Kidney (tissue), 11 donors: ENCODE data around the gene PSG1. TPM values are rescaled to one million over a fixed set of nuclear protein-coding genes. Genes with fewer than 3 reads are reported as not detected.
"Not testable (repeated sequence)": the region's sequence is repeated elsewhere in the genome, so short reads cannot be mapped to it uniquely, and the experiment has no call there.

ENCODE experiments used
- DNase-seq, 5 donors: peaks; one replicate each; pipeline ENCODE4 v3.0.0-alpha.2; 2013 to 2020
- FAIRE-seq: peaks from 2 replicates; lab custom pipeline; 2012; peaks lifted over from hg19 to GRCh38; lab: Jason Lieb, UNC
- H3K27ac ChIP-seq, 2 donors: one replicate each; pipeline ENCODE4 v1.7.0; 2013; ENCODE audit warnings: low read depth in 2 of 2, low read length in 2 of 2, inconsistent platforms in 1 of 2
- H3K27me3 ChIP-seq: one replicate; pipeline ENCODE4 v1.7.1; 2013; ENCODE audit warnings: low read length, inconsistent platforms; ENCODE audit not compliant: control insufficient read depth, insufficient read depth
- H3K36me3 ChIP-seq, 3 donors: one replicate each; pipeline versions ENCODE4 v1.7.0 to v1.7.1; 2013; ENCODE audit warnings: low read length in 3 of 3, control low read depth in 1 of 3, inconsistent platforms in 1 of 3; ENCODE audit not compliant: insufficient read depth in 3 of 3, control insufficient read depth in 2 of 3
- H3K4me1 ChIP-seq, 3 donors: one replicate each; pipeline versions ENCODE4 v1.7.0 to v1.7.1; 2013; ENCODE audit warnings: low read length in 3 of 3, inconsistent platforms in 1 of 3, low read depth in 1 of 3; ENCODE audit not compliant: control insufficient read depth in 2 of 3, insufficient read depth in 2 of 3
- H3K4me3 ChIP-seq, 3 donors: one replicate each; pipeline versions ENCODE4 v1.7.0 to v1.8.1; 2013; ENCODE audit warnings: low read length in 3 of 3, control low read depth in 1 of 3, inconsistent platforms in 1 of 3
- H3K9ac ChIP-seq, 3 donors: one replicate each; pipeline versions ENCODE4 v1.7.0 to v1.7.1; 2013; ENCODE audit warnings: low read length in 3 of 3, control low read depth in 1 of 3, inconsistent platforms in 1 of 3
- H3K9me3 ChIP-seq, 3 donors: one replicate each; pipeline versions ENCODE4 v1.7.0 to v1.7.1; 2013; ENCODE audit warnings: low read length in 3 of 3, control low read depth in 1 of 3, inconsistent platforms in 1 of 3; ENCODE audit not compliant: control insufficient read depth in 2 of 3, insufficient read depth in 1 of 3
- intact Hi-C: fragments of 100-400 bp; cut with DNase I; formaldehyde crosslinking; loops from one replicate; pipeline ENCODE4 v1.11.1; 2022
- polyA plus RNA-seq: library from polyadenylated mRNA; stranded (reverse); fragments of 350-450 nt; fragmentation: Illumina TruSeq; extraction: RNeasy Lipid Tissue Mini Kit (QIAGEN cat#74804); gene quantifications from one replicate; pipeline ENCODE4 v1.2.3, GENCODE V29; 2014; ENCODE audit warnings: low read depth, low replicate concordance; ENCODE audit not compliant: insufficient read depth
- total RNA-seq: library from RNA; stranded (reverse); fragmentation: NEBNext Ultra II Directional; extraction: Animal tissue kit (Norgen Biotek cat#: 25700); gene quantifications from one replicate; pipeline ENCODE4 v1.2.1, GENCODE V29; 2021
- donor health status: control.
- donor health status: control.
- donor health status: DM: yes; HTN: yes; CAD: no.
- donor health status: Normal renal cell carcinoma (clear cell type).

Gene PSG1
- total and polyA plus RNA-seq, 2 donors from 2014 or later: not detected

GRCh38 chr19:42911731-42912130 is 32.2 kb upstream of the PSG1 start:
- intact Hi-C loops, H3K27me3 ChIP-seq, DNase-seq, H3K36me3 ChIP-seq, H3K9ac ChIP-seq, FAIRE-seq, H3K9me3 ChIP-seq, H3K4me3 ChIP-seq, H3K4me1 ChIP-seq, H3K27ac ChIP-seq: not testable (repeated sequence)

DNA sequence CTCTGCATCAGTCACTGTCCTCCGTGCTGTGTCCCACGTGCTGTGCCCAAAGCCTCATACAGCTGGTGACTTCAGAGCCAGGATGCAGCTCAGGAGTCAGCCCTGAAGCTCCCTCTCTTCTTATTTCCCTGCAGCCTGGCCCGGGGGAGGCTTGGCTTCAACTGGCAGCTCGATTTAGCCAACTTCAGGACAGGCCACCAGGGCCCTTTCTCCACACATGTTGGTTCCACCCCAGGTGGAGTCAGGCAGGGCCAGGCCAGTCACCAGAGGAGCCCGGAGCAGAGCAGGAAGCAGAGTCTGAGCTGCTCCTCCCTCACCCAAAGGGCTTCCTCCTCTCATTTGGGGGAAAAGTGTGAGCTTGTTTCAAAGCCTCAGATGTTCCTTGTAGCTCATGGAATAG is 26.6 kb upstream of the PSG1 start:
- H3K4me1 ChIP-seq, H3K27ac ChIP-seq, intact Hi-C loops, H3K36me3 ChIP-seq, H3K9me3 ChIP-seq, H3K4me3 ChIP-seq, H3K27me3 ChIP-seq, FAIRE-seq, H3K9ac ChIP-seq, DNase-seq: not testable (repeated sequence)

DNA sequence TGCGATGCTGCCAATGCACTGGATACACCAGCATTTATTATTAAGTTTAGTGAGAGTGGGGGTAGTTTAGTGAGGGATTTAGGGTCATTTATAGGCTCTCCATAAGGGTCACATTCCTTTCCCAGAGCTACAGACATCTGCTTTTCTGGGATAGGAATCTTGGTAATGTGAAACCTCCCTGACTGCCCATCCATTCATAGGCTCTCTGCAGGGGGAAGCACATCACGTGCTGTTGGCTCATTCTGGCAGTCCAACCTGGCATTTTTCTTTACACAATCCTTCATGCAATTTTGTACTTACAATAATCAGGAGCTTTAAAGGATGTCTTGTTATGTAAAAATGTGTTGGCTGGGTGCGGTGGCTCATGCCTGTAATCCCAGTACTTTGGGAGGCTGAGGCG is 21.0 kb upstream of the PSG1 start:
- DNase-seq, intact Hi-C loops, H3K36me3 ChIP-seq, H3K27ac ChIP-seq, FAIRE-seq, H3K4me1 ChIP-seq, H3K4me3 ChIP-seq, H3K27me3 ChIP-seq, H3K9ac ChIP-seq, H3K9me3 ChIP-seq: not testable (repeated sequence)

DNA sequence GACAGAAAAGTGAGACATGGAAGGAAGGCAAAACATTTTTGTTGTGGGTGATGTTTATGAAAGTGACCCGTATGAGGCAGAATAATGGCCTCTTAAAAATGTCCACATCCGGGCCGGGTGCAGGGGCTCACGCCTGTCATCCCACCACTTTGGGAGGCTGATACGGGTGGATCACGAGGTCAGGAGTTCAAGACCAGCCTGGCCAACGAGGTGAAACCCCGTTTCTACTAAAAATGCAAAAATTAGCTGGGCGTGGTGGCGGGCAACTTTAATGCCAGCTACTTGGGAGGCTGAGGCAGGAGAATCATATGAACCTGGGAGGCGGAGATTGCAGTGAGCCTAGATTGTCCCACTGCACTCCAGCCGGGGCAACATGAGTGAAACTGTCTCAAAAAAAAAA is 20.2 kb upstream of the PSG1 start:
- H3K4me1 ChIP-seq, H3K4me3 ChIP-seq, H3K9ac ChIP-seq, intact Hi-C loops, H3K9me3 ChIP-seq, H3K27me3 ChIP-seq, H3K27ac ChIP-seq, H3K36me3 ChIP-seq, DNase-seq, FAIRE-seq: not testable (repeated sequence)

DNA sequence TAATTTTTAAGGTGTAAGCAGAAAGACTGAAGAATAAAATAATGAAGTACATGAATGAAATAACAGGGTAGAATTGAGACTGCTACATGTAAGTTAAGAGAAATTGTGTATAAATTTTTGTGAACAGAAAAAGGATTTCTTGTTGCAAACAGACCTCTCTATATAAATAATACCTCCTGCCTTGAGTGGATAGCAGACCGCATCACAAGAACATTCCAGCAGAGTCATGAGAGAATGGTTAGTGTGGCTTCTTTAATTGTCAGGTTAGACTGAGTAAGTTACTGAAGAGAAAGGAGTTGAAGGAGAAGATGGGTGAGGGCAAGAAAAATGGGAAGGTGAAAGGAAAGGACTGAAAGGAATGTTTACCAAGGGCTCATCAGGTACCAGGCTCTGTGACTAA is 19.6 kb upstream of the PSG1 start:
- H3K9ac ChIP-seq, H3K36me3 ChIP-seq, intact Hi-C loops, H3K4me1 ChIP-seq, H3K9me3 ChIP-seq, FAIRE-seq, H3K27ac ChIP-seq, H3K4me3 ChIP-seq, DNase-seq, H3K27me3 ChIP-seq: not testable (repeated sequence)

GRCh38 chr19:42898656-42899055 is 19.1 kb upstream of the PSG1 start:
- H3K27ac ChIP-seq, H3K36me3 ChIP-seq, H3K9ac ChIP-seq, H3K27me3 ChIP-seq, FAIRE-seq, H3K4me1 ChIP-seq, intact Hi-C loops, H3K4me3 ChIP-seq, DNase-seq, H3K9me3 ChIP-seq: not testable (repeated sequence)

DNA sequence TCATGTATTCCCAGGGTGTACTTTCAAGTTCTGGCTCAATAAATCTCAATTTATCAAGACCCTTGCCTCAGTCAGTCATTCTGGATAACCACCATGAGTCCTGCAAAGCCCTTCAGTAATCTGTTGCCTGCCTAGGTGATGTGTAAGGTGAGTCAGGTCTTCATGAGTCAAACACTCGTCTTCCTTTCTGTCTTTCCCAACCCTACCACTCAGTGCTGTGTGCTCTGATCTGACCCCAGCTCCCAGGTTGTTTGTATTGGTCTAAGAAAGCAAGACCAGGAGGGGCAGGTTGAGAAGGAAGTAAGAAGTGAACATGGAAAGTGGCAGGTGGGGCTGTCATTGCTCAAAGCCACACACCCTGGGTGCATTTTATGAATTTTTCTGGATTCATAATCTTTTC is 18.2 kb upstream of the PSG1 start:
- H3K9me3 ChIP-seq, H3K4me1 ChIP-seq, H3K27ac ChIP-seq, H3K36me3 ChIP-seq, intact Hi-C loops, FAIRE-seq, H3K4me3 ChIP-seq, DNase-seq, H3K27me3 ChIP-seq, H3K9ac ChIP-seq: not testable (repeated sequence)

- FAIRE-seq, H3K27me3 ChIP-seq, H3K36me3 ChIP-seq, H3K9me3 ChIP-seq, H3K27ac ChIP-seq, DNase-seq, H3K4me3 ChIP-seq, H3K4me1 ChIP-seq, H3K9ac ChIP-seq, intact Hi-C loops: not testable (repeated sequence)
Observed at GRCh38 chr19:42890446-42890845, 10.9 kb upstream of the PSG1 start.
